BLaER1 (cell line): ENCODE results near the gene AKR1D1.
"Not testable (repeated sequence)": the region's sequence is repeated elsewhere in the genome, so short reads cannot be mapped to it uniquely, and the experiment has no call there.

Experiments used
- H3K27ac ChIP-seq: shearing (Covaris generic); formaldehyde crosslinking; 2 replicates; pipeline ENCODE4 v1.8.1; 2022
- H3K27me3 ChIP-seq: shearing (Covaris generic); formaldehyde crosslinking; 2 replicates; pipeline ENCODE4 v1.8.1; 2022
- H3K36me3 ChIP-seq: shearing (Covaris generic); formaldehyde crosslinking; 2 replicates; pipeline ENCODE4 v1.8.1; 2022
- H3K4me1 ChIP-seq: shearing (Covaris generic); formaldehyde crosslinking; 2 replicates; pipeline ENCODE4 v1.8.1; 2022
- H3K4me2 ChIP-seq: shearing (Covaris generic); formaldehyde crosslinking; 2 replicates; pipeline ENCODE4 v1.8.1; 2022
- H3K4me3 ChIP-seq: shearing (Covaris generic); formaldehyde crosslinking; 2 replicates; pipeline ENCODE4 v1.8.1; 2022
- H3K9ac ChIP-seq: shearing (Covaris generic); formaldehyde crosslinking; 2 replicates; pipeline ENCODE4 v1.8.1; 2022
- H3K9me3 ChIP-seq: shearing (Covaris generic); formaldehyde crosslinking; 2 replicates; pipeline ENCODE4 v1.8.1; 2022
- H4K20me1 ChIP-seq: shearing (Covaris generic); formaldehyde crosslinking; 2 replicates; pipeline ENCODE4 v1.8.1; 2022
- Cebpa-rat ChIP-seq: shearing (Covaris generic); IDR thresholded peaks from 2 replicates; pipeline ENCODE4 v1.8.1; 2022

AKR1D1 gene

GRCh38 chr7:138044897-138045296, 31.4 kb upstream of the AKR1D1 start:
- TF ChIP-seq Cebpa-rat: no peak
- no peaks in the 10 kb centered on the region for H3K27me3 ChIP-seq

DNA sequence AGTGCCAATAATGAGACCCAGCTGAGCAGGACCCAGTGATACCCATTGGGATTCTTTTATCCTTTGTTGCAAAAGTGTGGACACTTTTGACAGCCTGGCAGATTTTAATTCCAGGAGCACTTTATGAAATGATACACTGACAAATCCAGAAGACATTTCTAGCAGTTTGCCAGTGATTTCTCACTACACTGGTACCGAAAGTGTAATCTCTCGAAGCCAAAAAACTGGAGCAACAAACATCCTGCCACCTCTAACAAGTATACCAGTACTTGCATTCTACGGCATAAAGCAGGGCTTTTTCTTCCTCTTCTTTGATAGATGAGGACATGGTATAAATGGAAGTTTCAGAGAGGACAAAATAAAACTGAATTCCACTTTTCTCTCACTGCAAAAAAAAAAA, 28.4 kb upstream of the AKR1D1 start:
- no peak for TF ChIP-seq Cebpa-rat
- Histone ChIP-seq H3K4me1 (no peaks in the 10 kb centered on the region), H3K27ac (no peak overlapping the region), H3K4me3 (no peak overlapping the region), H3K27me3 (no peaks in the 10 kb centered on the region), H3K9me3 (peaks cover 10% of the 10 kb centered on the region; the same call in 1 of the 2 replicates), H3K9ac (no peak overlapping the region), H3K36me3 (no peaks in the 10 kb centered on the region), H4K20me1 (no peaks in the 10 kb centered on the region), H3K4me2 (no peak overlapping the region)

More at GRCh38 chr7:138044897-138045296, 31.4 kb upstream of the AKR1D1 start:
- Histone ChIP-seq H4K20me1 (no peaks in the 10 kb centered on the region), H3K4me2 (no peak overlapping the region), H3K36me3 (no peaks in the 10 kb centered on the region), H3K9me3 (no peaks in the 10 kb centered on the region), H3K27ac (no peak overlapping the region), H3K9ac (no peak overlapping the region), H3K4me1 (no peaks in the 10 kb centered on the region), H3K4me3 (no peak overlapping the region)

DNA sequence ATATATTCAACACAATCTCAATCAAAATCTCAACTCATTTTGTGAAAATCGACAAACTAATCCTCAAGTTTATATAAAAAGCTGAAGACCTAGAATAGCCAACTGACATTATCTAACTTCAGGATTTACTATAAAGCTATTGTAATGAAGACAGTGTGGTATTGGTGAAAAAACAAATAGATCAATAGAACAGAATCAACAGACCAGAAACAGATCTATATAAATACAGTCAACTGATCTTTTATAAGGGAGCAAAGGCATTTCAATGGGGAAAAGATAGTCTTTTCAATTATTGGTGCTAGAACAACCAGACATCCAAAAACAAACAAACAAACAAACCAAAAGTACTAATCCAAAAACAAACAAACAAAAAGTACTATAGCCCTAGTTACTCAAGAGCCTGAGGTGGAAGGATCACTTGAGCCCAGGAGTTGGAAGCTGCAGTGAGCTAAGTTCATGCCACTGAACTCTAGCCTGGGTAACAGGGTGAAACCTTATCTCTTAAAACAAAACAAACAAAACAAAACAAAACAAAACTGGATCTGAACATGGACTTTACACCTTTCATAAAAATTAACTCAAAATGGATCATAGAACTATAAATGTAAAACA, 26.6 kb upstream of the AKR1D1 start:
- no peaks in the 10 kb centered on the region for H4K20me1 ChIP-seq
- H3K4me2 ChIP-seq: no peak overlapping the region
- H3K9me3 ChIP-seq: peaks cover 10% of the 10 kb centered on the region; the same call in 1 of the 2 replicates
- no peak overlapping the region for H3K9ac ChIP-seq
- H3K4me1 ChIP-seq: no peaks in the 10 kb centered on the region
- TF ChIP-seq Cebpa-rat: no peak
- no peaks in the 10 kb centered on the region for H3K27me3 ChIP-seq
- no peaks in the 10 kb centered on the region for H3K36me3 ChIP-seq
- no peak overlapping the region for H3K27ac ChIP-seq
- no peak overlapping the region for H3K4me3 ChIP-seq

DNA sequence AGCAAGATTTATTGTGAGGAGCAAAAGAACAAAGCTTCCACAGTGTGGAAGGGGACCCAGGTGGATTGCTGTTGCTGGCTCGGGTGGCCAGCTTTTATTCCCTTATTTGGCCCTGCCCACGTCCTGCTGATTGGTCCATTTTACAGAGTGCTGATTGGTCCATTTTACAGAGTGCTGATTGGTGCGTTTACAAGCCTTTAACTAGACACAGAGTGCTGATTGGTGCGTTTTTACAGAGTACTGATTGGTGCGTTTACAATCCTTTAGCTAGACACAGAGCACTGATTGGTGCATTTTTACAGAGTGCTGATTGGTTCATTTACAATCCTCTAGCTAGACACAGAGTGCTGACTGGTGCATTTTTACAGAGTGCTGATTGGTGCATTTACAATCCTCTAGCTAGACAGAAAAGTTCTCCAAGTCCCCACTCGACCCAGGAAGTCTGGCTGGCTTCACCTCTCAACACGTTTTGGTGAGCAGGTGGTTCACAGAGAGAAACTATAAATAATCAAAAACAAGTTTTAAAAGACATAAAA, 24.5 kb upstream of the AKR1D1 start:
- not testable (repeated sequence) for H3K36me3 ChIP-seq, H3K4me3 ChIP-seq, H3K4me2 ChIP-seq, H3K9ac ChIP-seq, H3K4me1 ChIP-seq, H3K9me3 ChIP-seq, H3K27ac ChIP-seq, H4K20me1 ChIP-seq, H3K27me3 ChIP-seq

DNA sequence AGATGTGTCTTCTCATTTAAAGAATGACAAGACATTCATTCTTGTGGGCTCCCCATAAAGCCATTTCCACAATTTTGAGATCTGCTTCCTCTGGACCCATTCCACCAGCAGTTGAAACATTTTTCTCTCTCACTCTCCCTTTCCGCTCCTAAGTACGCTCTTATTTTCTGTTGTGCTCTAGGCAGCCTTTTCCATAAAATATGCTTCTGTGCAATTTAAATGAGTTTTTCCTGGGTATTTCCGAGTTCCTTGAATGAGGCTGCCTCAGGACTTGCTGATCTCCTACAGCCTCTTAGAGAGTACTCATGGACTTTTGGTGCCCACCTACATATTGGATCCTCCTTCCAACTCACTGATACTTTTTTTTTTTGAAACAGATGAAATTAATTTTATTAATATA, 23.6 kb upstream of the AKR1D1 start:
- Histone ChIP-seq H3K9me3 (peaks cover 10% of the 10 kb centered on the region; the same call in 1 of the 2 replicates), H3K27ac (no peak overlapping the region), H3K4me3 (no peak overlapping the region), H3K36me3 (no peaks in the 10 kb centered on the region), H4K20me1 (no peaks in the 10 kb centered on the region), H3K27me3 (no peaks in the 10 kb centered on the region), H3K4me2 (no peak overlapping the region), H3K4me1 (no peaks in the 10 kb centered on the region), H3K9ac (no peak overlapping the region)
- no peak for TF ChIP-seq Cebpa-rat

GRCh38 chr7:138055698-138056097, 20.6 kb upstream of the AKR1D1 start:
- not testable (repeated sequence) for H3K36me3 ChIP-seq, H3K4me3 ChIP-seq, H4K20me1 ChIP-seq, H3K9ac ChIP-seq, H3K4me1 ChIP-seq, H3K27me3 ChIP-seq, H3K4me2 ChIP-seq, H3K9me3 ChIP-seq, H3K27ac ChIP-seq

DNA sequence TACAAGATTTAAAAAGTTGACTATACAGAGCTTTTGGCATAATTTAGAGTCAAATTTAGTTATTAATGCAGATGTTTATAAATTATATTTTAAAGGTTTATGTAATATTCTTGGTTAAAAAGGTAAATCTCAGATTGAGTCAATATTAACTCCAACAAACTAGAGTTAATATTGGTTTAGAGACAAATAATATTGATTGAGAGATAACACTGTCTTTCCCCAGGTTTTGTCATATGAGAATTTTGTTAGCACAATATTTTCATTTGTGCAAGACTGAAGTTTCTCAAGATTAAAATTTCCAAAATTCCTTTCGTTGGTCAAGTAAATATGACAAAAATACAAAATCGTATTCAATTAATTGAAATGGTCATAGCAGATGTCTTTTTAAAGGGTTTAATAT, 12.9 kb upstream of the AKR1D1 start:
- no peak overlapping the region for H3K4me2 ChIP-seq
- no peaks in the 10 kb centered on the region for H3K27me3 ChIP-seq
- H3K9ac ChIP-seq: no peak overlapping the region
- H3K9me3 ChIP-seq: no peaks in the 10 kb centered on the region
- H3K36me3 ChIP-seq: no peaks in the 10 kb centered on the region
- H4K20me1 ChIP-seq: no peaks in the 10 kb centered on the region
- no peak overlapping the region for H3K27ac ChIP-seq
- H3K4me3 ChIP-seq: no peak overlapping the region
- no peaks in the 10 kb centered on the region for H3K4me1 ChIP-seq
- TF ChIP-seq Cebpa-rat: no peak

- Histone ChIP-seq H4K20me1 (no peaks in the 10 kb centered on the region), H3K9ac (no peak overlapping the region), H3K4me1 (no peaks in the 10 kb centered on the region), H3K36me3 (no peaks in the 10 kb centered on the region), H3K4me2 (no peak overlapping the region), H3K27me3 (no peaks in the 10 kb centered on the region), H3K27ac (no peak overlapping the region), H3K9me3 (no peaks in the 10 kb centered on the region), H3K4me3 (no peak overlapping the region)
- TF ChIP-seq Cebpa-rat: no peak
Measured at GRCh38 chr7:138064856-138065357, 11.4 kb upstream of the AKR1D1 start.

GRCh38 chr7:138065827-138066226, 10.4 kb upstream of the AKR1D1 start:
- H3K27me3 ChIP-seq: no peaks in the 10 kb centered on the region
- H3K27ac ChIP-seq: no peak overlapping the region
- TF ChIP-seq Cebpa-rat: no peak
- no peak overlapping the region for H3K4me2 ChIP-seq
- H3K9me3 ChIP-seq: no peaks in the 10 kb centered on the region
- H3K36me3 ChIP-seq: no peaks in the 10 kb centered on the region
- no peaks in the 10 kb centered on the region for H4K20me1 ChIP-seq
- H3K9ac ChIP-seq: no peak overlapping the region
- H3K4me3 ChIP-seq: no peak overlapping the region
- H3K4me1 ChIP-seq: no peaks in the 10 kb centered on the region

DNA sequence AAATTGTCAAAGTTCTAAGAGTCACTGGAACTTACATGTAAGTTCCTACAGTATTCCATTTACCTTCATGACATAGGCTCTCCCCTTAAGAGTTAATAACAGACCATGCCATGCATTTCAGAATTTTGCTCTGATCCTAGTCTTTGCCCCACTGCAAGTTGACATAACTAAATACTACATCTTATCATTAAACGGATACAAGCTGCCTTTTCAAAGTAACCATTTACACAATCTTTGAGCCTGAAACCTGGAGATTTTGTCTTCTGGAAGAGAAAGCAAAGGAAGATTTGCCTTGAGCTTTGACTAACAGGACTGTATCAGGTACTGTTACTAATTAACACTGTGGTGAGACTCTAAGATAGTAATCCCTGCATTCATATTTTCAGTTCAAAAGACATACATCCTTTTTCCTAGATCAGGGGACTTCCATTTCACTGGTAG, 9.3 kb upstream of the AKR1D1 start:
- Histone ChIP-seq H3K4me2 (no peak overlapping the region), H3K4me1 (no peaks in the 10 kb centered on the region), H3K9me3 (no peaks in the 10 kb centered on the region), H4K20me1 (no peaks in the 10 kb centered on the region), H3K9ac (no peak overlapping the region), H3K36me3 (no peaks in the 10 kb centered on the region), H3K4me3 (no peak overlapping the region), H3K27ac (no peak overlapping the region), H3K27me3 (no peaks in the 10 kb centered on the region)
- no peak for TF ChIP-seq Cebpa-rat

- Histone ChIP-seq H4K20me1 (no peaks in the 10 kb centered on the region), H3K4me2 (no peak overlapping the region), H3K4me3 (no peak overlapping the region), H3K27ac (no peak overlapping the region), H3K9me3 (no peaks in the 10 kb centered on the region), H3K27me3 (no peaks in the 10 kb centered on the region), H3K36me3 (no peaks in the 10 kb centered on the region), H3K4me1 (no peaks in the 10 kb centered on the region), H3K9ac (no peak overlapping the region)
- TF ChIP-seq Cebpa-rat: no peak
Measured at GRCh38 chr7:138067774-138068173, 8.5 kb upstream of the AKR1D1 start.
